Pancreas (tissue), 10 donors: ENCODE results near the gene EML1. TPM values are rescaled to one million over a fixed set of nuclear protein-coding genes. Genes with fewer than 3 reads are reported as not detected.

ENCODE experiments used
- ATAC-seq, 4 donors: fragments of 200-7000 bp; cut with Tn5 transposase; one replicate each; pipeline versions ENCODE4 v1.8.0 to v1.9.1; 2020; ENCODE audit warnings: mild to moderate bottlenecking in 4 of 4, moderate library complexity in 4 of 4
- DNase-seq, 6 donors: peaks; one replicate each; pipeline ENCODE4 v3.0.0-alpha.2; 2020
- FAIRE-seq: peaks from 2 replicates; lab custom pipeline; 2012; peaks lifted over from hg19 to GRCh38; lab: Jason Lieb, UNC
- H3K27ac ChIP-seq, 4 donors: fragments of 200-600 bp; sonication (generic); 1 replicate in 3 of 4; 2 replicates in 1 of 4; pipeline versions ENCODE4 v1.5.0 to v1.8.0; 2020
- H3K27me3 ChIP-seq, 4 donors: fragments of 200-600 bp; one replicate each; pipeline ENCODE4 v1.8.0; 2021
- H3K36me3 ChIP-seq, 3 donors: fragments of 200-600 bp; sonication (generic) in 1 of 3; one replicate each; pipeline versions ENCODE4 v1.5.0 to v1.8.0; 2020 to 2021
- H3K4me1 ChIP-seq, 3 donors: fragments of 200-600 bp; one replicate each; pipeline ENCODE4 v1.8.0; 2021
- H3K4me3 ChIP-seq, 4 donors: fragments of 200-600 bp; sonication (generic) in 2 of 4; one replicate each; pipeline versions ENCODE4 v1.5.0 to v1.8.0; 2020 to 2021
- H3K9me3 ChIP-seq, 4 donors: fragments of 200-600 bp; one replicate each; pipeline ENCODE4 v1.8.0; 2021
- WGBS, 2 donors: extraction: QIAGEN DNeasy Blood & Tissue Kit; methylation state at CpG; one replicate each; pipeline ENCODE4 v1.1.7; 2013; 5-methylcytosine and 5-hydroxymethylcytosine counted together
- intact Hi-C, 3 donors: fragments of 100-400 bp; cut with DNase I; formaldehyde crosslinking; loops; one replicate each; pipeline versions ENCODE4 v1.11.1 to v1.14.2; 2022
- polyA plus RNA-seq, 2 donors: library from polyadenylated mRNA; stranded (reverse); fragments of 200-250 nt; gene quantifications; one replicate each; pipeline ENCODE4 v1.2.3, GENCODE V29; 2013
- total RNA-seq, 6 donors: library from RNA; stranded (reverse); fragmentation: NEBNext Ultra II Directional in 4 of 6; extraction: Animal tissue kit (Norgen Biotek cat#: 25700) in 4 of 6; gene quantifications; one replicate each; pipeline versions ENCODE4 v1.2.1 to v1.2.4, GENCODE V29; 2021 to 2023
- TF ChIP-seq, protein P1 (sequence below), 4 donors: fragments of 200-600 bp; sonication (generic) in 3 of 4; IDR thresholded peaks; one replicate each; pipeline versions ENCODE4 v1.5.0 to v1.8.0; 2021; ENCODE audit warnings: antibody characterized with exemption in 4 of 4
- donor health status: healthy with polysubstance abuse.
- donor health status: DM: no; HTN: no; CAD: no; lungs with moderate emphysema.
- donor health status: DM: no; HTN: no; CAD: no.
- donor health status: control.
- donor health status: control.
- donor health status: Bipolar disorder and iron deficiency.
- donor health status: DM: yes; HTN: yes; CAD: no.
- donor health status: DM: no; HTN: no; CAD: no.
- donor health status: DM: no; HTN: no; CAD: no.
- donor health status: DM: yes; HTN: yes; CAD: no.

Gene EML1
- total and polyA plus RNA-seq, 8 donors, result 3.8 to 13.4 (median 9.7) TPM

DNA sequence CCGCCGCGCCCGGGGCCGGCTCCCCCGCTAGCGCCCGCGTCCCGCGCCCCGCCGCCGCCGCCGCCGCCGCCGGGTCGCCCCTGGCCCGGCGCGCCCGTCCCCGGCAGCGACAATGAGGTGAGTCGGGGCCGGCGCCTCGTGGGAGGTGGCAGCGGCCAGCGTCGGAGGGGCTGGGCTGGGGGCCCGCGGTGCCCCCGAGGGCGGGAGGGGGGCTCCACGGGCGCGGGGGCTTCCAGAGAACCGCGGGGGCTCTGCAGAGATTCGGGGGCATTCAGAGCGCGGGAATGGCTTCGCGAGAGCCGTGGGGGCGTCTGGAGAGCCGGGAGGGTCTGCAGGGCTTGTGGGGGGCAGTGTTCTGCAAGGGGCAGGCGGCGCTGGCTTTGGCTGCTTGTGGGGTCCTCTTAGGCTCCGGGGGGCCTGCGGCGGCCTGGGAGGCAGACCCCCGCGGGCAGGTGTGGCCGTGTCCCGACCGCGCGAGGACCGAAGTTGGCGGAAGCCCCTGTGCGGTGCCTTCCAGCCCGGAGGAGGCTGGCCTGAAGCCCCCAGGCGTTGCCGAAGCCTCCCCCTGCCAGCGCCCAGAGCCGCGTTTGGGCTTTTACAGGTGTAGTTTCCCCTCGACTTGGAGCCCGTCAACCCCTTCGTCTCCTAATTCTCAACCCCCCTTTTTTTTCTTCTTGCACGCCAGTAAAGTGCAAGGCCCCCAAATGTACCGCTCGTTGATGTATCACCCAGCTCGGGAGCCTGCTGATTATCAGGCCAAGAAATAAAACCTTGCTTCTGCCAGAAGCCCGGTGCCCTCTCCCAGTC lies 178.9 kb downstream of the EML1 start:
- Histone ChIP-seq H3K27ac (no peak overlapping the region), H3K27me3 (no peaks in the 10 kb centered on the region), H3K9me3 (no peaks in the 10 kb centered on the region), H3K4me3 (peak overlapping the region; percentile 58 to 88 (median 67)), H3K4me1 (no peaks in the 10 kb centered on the region), H3K36me3 (no peaks in the 10 kb centered on the region)
- peak in 4 of 6 donors; percentile 34 to 77 (median 56) for DNase-seq
- FAIRE-seq, result no peak
- peak in 3 of 4 donors; percentile 17 to 34 (median 21) for ATAC-seq
- TF ChIP-seq, protein P1, sequence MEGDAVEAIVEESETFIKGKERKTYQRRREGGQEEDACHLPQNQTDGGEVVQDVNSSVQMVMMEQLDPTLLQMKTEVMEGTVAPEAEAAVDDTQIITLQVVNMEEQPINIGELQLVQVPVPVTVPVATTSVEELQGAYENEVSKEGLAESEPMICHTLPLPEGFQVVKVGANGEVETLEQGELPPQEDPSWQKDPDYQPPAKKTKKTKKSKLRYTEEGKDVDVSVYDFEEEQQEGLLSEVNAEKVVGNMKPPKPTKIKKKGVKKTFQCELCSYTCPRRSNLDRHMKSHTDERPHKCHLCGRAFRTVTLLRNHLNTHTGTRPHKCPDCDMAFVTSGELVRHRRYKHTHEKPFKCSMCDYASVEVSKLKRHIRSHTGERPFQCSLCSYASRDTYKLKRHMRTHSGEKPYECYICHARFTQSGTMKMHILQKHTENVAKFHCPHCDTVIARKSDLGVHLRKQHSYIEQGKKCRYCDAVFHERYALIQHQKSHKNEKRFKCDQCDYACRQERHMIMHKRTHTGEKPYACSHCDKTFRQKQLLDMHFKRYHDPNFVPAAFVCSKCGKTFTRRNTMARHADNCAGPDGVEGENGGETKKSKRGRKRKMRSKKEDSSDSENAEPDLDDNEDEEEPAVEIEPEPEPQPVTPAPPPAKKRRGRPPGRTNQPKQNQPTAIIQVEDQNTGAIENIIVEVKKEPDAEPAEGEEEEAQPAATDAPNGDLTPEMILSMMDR (IDR thresholded peaks at IDR 0.05), result no peak
- intact Hi-C loops, result no loop called here
- WGBS, 2 donors, result 0 to 1% methylated on average over 52 to 79 of the region's 79 CpGs

DNA sequence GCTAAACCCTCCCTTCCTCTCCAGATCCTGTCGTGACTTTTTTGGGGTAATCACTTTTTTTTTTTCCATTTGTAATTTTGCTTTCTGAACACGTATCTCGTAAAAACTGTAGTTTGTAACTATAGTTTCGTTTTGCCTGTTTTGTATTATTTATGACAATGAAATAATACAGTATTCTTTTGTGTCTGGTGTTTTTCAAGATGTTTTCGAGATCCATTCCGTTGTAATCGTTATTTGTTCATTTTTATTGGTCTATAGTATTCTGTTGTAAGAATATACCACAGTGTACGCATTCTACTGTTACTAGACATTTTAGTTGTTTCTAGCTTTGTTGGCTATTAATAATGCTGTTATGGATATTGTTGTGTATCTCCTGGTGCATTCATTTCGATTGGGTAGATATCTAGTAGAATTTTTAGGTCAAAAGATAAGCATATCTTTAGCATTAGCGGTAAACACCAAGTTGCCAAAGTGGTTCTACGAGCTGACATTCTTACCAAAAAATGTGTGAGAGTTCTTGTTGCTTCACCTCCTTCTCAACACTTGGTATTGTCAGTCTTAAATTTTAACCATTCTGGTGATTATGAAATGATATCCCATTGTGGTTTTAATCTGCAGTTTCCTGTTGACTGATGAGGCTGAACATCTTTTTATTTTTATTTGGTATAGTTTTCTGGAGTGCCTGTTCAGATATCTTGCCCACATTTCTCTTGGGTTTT lies 179.7 kb downstream of the EML1 start:
- Histone ChIP-seq H3K27me3 (no peaks in the 10 kb centered on the region), H3K36me3 (no peaks in the 10 kb centered on the region), H3K4me1 (no peaks in the 10 kb centered on the region), H3K4me3 (peak overlapping the region; percentile 58 to 88 (median 67)), H3K9me3 (no peaks in the 10 kb centered on the region), H3K27ac (no peak overlapping the region)
- intact Hi-C loops, result no loop called here
- FAIRE-seq, result no peak
- DNase-seq, result no peak
- TF ChIP-seq, protein P1 (IDR thresholded peaks at IDR 0.05), result no peak
- ATAC-seq, result no peak
- WGBS, 2 donors, result 27 to 31% methylated on average over 11 of the region's 11 CpGs

DNA sequence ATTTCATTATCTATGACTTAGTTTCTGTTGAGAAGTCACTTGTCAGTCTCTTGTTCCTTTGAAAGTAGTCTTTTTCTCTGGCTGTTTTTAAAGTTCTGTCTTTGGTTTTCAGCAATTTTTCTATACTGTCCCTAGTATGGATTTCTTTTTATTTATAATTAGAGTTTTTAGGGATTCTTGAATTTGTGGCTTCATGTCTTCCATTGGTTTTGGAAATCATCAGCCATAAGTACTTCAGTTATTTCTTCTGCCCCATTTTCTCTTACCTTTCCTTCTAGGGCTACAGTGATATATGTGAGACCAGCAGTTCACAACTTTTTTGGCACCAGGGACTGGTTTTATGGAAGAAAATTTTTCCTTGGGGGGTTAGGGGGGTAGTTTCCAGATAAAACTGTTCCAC lies 182.0 kb downstream of the EML1 start:
- Histone ChIP-seq H3K9me3 (no peaks in the 10 kb centered on the region), H3K27ac (no peak overlapping the region), H3K4me1 (peaks cover 0 to 4% (median 3%) of the 10 kb centered on the region in 3 donors), H3K27me3 (no peaks in the 10 kb centered on the region), H3K4me3 (no peak overlapping the region), H3K36me3 (no peaks in the 10 kb centered on the region)
- intact Hi-C loops, result no loop called here
- ATAC-seq (no peak), DNase-seq (no peak), FAIRE-seq (no peak)
- TF ChIP-seq, protein P1 (IDR thresholded peaks at IDR 0.05), result no peak

DNA sequence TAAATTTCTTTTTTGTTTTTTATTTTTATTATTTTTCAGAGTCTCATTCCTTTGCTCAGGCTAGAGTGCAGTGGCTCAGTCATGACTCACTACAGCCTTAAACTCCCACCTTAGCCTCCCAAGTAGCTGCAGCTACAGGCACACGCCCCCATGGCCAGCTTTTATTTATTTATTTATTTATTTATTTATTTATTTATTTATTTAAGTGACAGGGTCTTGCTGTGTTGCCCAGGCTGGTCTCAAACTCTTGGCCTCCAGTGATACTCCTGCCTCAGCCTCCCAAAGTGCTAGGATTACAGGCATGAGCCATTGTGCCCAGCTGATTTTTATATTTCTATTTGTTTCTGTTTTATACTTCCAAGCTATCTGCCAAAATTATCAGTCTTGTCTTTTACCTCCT lies 182.8 kb downstream of the EML1 start:
- TF ChIP-seq, protein P1 (IDR thresholded peaks at IDR 0.05), result no peak
- no peaks in the 10 kb centered on the region for H3K9me3 ChIP-seq
- peaks cover 7 to 12% (median 10%) of the 10 kb centered on the region in 3 donors for H3K4me1 ChIP-seq
- no peak overlapping the region for H3K27ac ChIP-seq
- H3K4me3 ChIP-seq, result no peak overlapping the region
- H3K36me3 ChIP-seq, result no peaks in the 10 kb centered on the region
- DNase-seq (no peak), ATAC-seq (no peak), FAIRE-seq (no peak)
- no peaks in the 10 kb centered on the region for H3K27me3 ChIP-seq
- intact Hi-C loops, result no loop called here
- WGBS, 2 donors, result 91 to 92% methylated on average over 1 of the region's 1 CpG
